Measurements from ENCODE around the gene CA10. TPM values are rescaled to one million over a fixed set of nuclear protein-coding genes. Genes with fewer than 3 reads are reported as not detected.

CA10 gene
- total RNA-seq, 1 donor from 2014 or later, result not detected

DNA sequence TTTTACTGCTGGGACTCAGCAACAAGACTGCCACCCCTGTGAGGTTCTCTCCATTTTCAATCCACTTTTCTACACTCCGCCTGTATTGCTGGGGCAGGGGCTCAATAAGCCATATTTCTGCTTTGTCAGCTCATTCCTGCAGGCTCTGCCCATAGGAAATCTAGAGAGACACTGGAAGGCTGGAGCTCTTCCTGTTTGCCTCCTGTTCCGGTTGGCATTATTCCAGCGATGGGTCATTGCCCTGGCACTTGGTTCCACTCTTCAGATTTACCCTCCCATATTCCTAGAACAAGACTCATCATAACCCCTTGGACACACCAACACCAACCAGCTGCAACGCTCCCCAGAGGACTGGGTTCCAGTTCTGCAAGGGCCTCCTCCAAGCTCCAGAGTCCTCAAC lies 210.4 kb downstream of the CA10 start:
- Mint-ChIP-seq H3K9me3 (ENCODE audit: low read depth) (no peaks in the 10 kb centered on the region), H3K4me1 (ENCODE audit: low read depth) (peaks cover 5% of the 10 kb centered on the region), H3K4me3 (ENCODE audit: unreplicated experiment) (no peak overlapping the region), H3K27ac (ENCODE audit: unreplicated experiment) (no peak overlapping the region), H3K27me3 (ENCODE audit: low read depth) (peaks cover 2% of the 10 kb centered on the region), H3K36me3 (ENCODE audit: low read depth) (no peaks in the 10 kb centered on the region)
- no peak for TF ChIP-seq CTCF (IDR thresholded peaks at IDR 0.05)
- DNase-seq (ENCODE audit: low spot score), result no peak

- TF ChIP-seq CTCF (IDR thresholded peaks at IDR 0.05), result no peak
Measured at GRCh38 chr17:51947160-51947735, 211.3 kb downstream of the CA10 start.

GRCh38 chr17:51946311-51946710 lies 212.2 kb downstream of the CA10 start:
- peaks cover 2% of the 10 kb centered on the region for H3K27me3 Mint-ChIP-seq (ENCODE audit: low read depth)
- no peak for DNase-seq (ENCODE audit: low spot score)
- no peak overlapping the region for H3K27ac Mint-ChIP-seq (ENCODE audit: unreplicated experiment)
- no peak for TF ChIP-seq CTCF (IDR thresholded peaks at IDR 0.05)
- H3K36me3 Mint-ChIP-seq (ENCODE audit: low read depth), result no peaks in the 10 kb centered on the region
- no peak overlapping the region for H3K4me3 Mint-ChIP-seq (ENCODE audit: unreplicated experiment)
- no peaks in the 10 kb centered on the region for H3K9me3 Mint-ChIP-seq (ENCODE audit: low read depth)
- peaks cover 5% of the 10 kb centered on the region for H3K4me1 Mint-ChIP-seq (ENCODE audit: low read depth)

More at GRCh38 chr17:51947160-51947735, 211.3 kb downstream of the CA10 start:
- Mint-ChIP-seq H3K27ac (ENCODE audit: unreplicated experiment) (no peak overlapping the region), H3K9me3 (ENCODE audit: low read depth) (no peaks in the 10 kb centered on the region), H3K4me1 (ENCODE audit: low read depth) (peaks cover 5% of the 10 kb centered on the region), H3K27me3 (ENCODE audit: low read depth) (peaks cover 2% of the 10 kb centered on the region), H3K4me3 (ENCODE audit: unreplicated experiment) (no peak overlapping the region), H3K36me3 (ENCODE audit: low read depth) (no peaks in the 10 kb centered on the region)
- DNase-seq (ENCODE audit: low spot score), result no peak

- H3K36me3 Mint-ChIP-seq (ENCODE audit: low read depth), result no peaks in the 10 kb centered on the region
- no peak overlapping the region for H3K4me3 Mint-ChIP-seq (ENCODE audit: unreplicated experiment)
- H3K9me3 Mint-ChIP-seq (ENCODE audit: low read depth), result no peaks in the 10 kb centered on the region
- no peaks in the 10 kb centered on the region for H3K4me1 Mint-ChIP-seq (ENCODE audit: low read depth)
- H3K27me3 Mint-ChIP-seq (ENCODE audit: low read depth), result peaks cover under 1% of the 10 kb centered on the region
- no peak for TF ChIP-seq CTCF (IDR thresholded peaks at IDR 0.05)
- no peak for DNase-seq (ENCODE audit: low spot score)
- no peak overlapping the region for H3K27ac Mint-ChIP-seq (ENCODE audit: unreplicated experiment)
Measured at GRCh38 chr17:51941272-51941671, 217.2 kb downstream of the CA10 start.

- DNase-seq (ENCODE audit: low spot score), result no peak
- H3K4me3 Mint-ChIP-seq (ENCODE audit: unreplicated experiment), result no peak overlapping the region
- no peaks in the 10 kb centered on the region for H3K27me3 Mint-ChIP-seq (ENCODE audit: low read depth)
- TF ChIP-seq CTCF (IDR thresholded peaks at IDR 0.05), result no peak
- no peaks in the 10 kb centered on the region for H3K36me3 Mint-ChIP-seq (ENCODE audit: low read depth)
- no peaks in the 10 kb centered on the region for H3K4me1 Mint-ChIP-seq (ENCODE audit: low read depth)
- no peaks in the 10 kb centered on the region for H3K9me3 Mint-ChIP-seq (ENCODE audit: low read depth)
- no peak overlapping the region for H3K27ac Mint-ChIP-seq (ENCODE audit: unreplicated experiment)
Measured at GRCh38 chr17:51937264-51937663, 221.2 kb downstream of the CA10 start.

All from chondrocyte (in vitro differentiated cells).